Measurements from ENCODE around the gene IGFL1.
"Not testable (repeated sequence)": the region's sequence is repeated elsewhere in the genome, so short reads cannot be mapped to it uniquely, and the experiment has no call there.

The IGFL1 gene

GRCh38 chr19:46211201-46211881 is 18.2 kb upstream of the IGFL1 start:
- H3K4me3 ChIP-seq (ENCODE audit: low read depth, low read length): no peak overlapping the region
- no peak for DNase-seq
- H3K27me3 ChIP-seq: no peaks in the 10 kb centered on the region
- no peak for TF ChIP-seq CTCF (IDR thresholded peaks at IDR 0.05; ENCODE audit: low read depth, low read length)
- H3K4me1 ChIP-seq: peaks cover 5% of the 10 kb centered on the region
- no peaks in the 10 kb centered on the region for H3K36me3 ChIP-seq
- H3K9me3 ChIP-seq: no peaks in the 10 kb centered on the region

- not testable (repeated sequence) for H3K4me3 ChIP-seq (ENCODE audit: low read depth, low read length); H3K9me3 ChIP-seq; DNase-seq; H3K27me3 ChIP-seq; H3K36me3 ChIP-seq
- peaks cover 11% of the 10 kb centered on the region for H3K4me1 ChIP-seq
These were observed 16.9 kb upstream of the IGFL1 start for GRCh38 chr19:46212592-46212991.

- Histone ChIP-seq H3K27me3 (no peaks in the 10 kb centered on the region; the same call in 1 of the 2 replicates), H3K36me3 (no peaks in the 10 kb centered on the region), H3K9me3 (no peaks in the 10 kb centered on the region), H3K4me1 (peaks cover 7% of the 10 kb centered on the region; the same call in 1 of the 2 replicates), H3K4me3 (ENCODE audit: low read depth, low read length) (no peak overlapping the region)
- TF ChIP-seq CTCF (IDR thresholded peaks at IDR 0.05; ENCODE audit: low read depth, low read length): no peak
- peak; percentile 29 for DNase-seq
These were observed 16.4 kb upstream of the IGFL1 start for GRCh38 chr19:46213156-46213555.

GRCh38 chr19:46213806-46214205 is 15.7 kb upstream of the IGFL1 start:
- no peak for DNase-seq
- Histone ChIP-seq H3K36me3 (no peaks in the 10 kb centered on the region), H3K27me3 (no peaks in the 10 kb centered on the region; the same call in 1 of the 2 replicates), H3K4me3 (ENCODE audit: low read depth, low read length) (no peak overlapping the region), H3K4me1 (peaks cover 7% of the 10 kb centered on the region; the same call in 1 of the 2 replicates), H3K9me3 (no peaks in the 10 kb centered on the region)
- TF ChIP-seq CTCF (IDR thresholded peaks at IDR 0.05; ENCODE audit: low read depth, low read length): no peak

GRCh38 chr19:46216612-46217011 is 12.9 kb upstream of the IGFL1 start:
- H3K9me3 ChIP-seq: no peaks in the 10 kb centered on the region
- DNase-seq: peak; percentile 71
- no peak for TF ChIP-seq CTCF (IDR thresholded peaks at IDR 0.05; ENCODE audit: low read depth, low read length)
- H3K4me3 ChIP-seq (ENCODE audit: low read depth, low read length): no peak overlapping the region
- H3K36me3 ChIP-seq: no peaks in the 10 kb centered on the region
- peaks cover 7% of the 10 kb centered on the region; the same call in 1 of the 2 replicates for H3K4me1 ChIP-seq
- H3K27me3 ChIP-seq: no peaks in the 10 kb centered on the region; the same call in 1 of the 2 replicates

- peaks cover 7% of the 10 kb centered on the region; the same call in 1 of the 2 replicates for H3K4me1 ChIP-seq
- no peaks in the 10 kb centered on the region for H3K36me3 ChIP-seq
- no peak overlapping the region for H3K4me3 ChIP-seq (ENCODE audit: low read depth, low read length)
- no peak for TF ChIP-seq CTCF (IDR thresholded peaks at IDR 0.05; ENCODE audit: low read depth, low read length)
- no peaks in the 10 kb centered on the region for H3K9me3 ChIP-seq
- DNase-seq: no peak
- no peaks in the 10 kb centered on the region; the same call in 1 of the 2 replicates for H3K27me3 ChIP-seq
These were observed 12.1 kb upstream of the IGFL1 start for GRCh38 chr19:46217476-46217875.
